HepG2 (cell line): ENCODE results near the gene C5AR2. TPM values are rescaled to one million over a fixed set of nuclear protein-coding genes. Genes with fewer than 3 reads are reported as not detected.

Experiments
- AHDC1 ChIP-seq: sonication (generic); formaldehyde crosslinking; IDR thresholded peaks from 2 replicates; pipeline ENCODE4 v1.5.1; 2020; ENCODE audit warnings: mild to moderate bottlenecking, missing genetic modification reagents, borderline replicate concordance
- FOXM1 ChIP-seq: sonication (generic); formaldehyde crosslinking; IDR thresholded peaks from 2 replicates; pipeline ENCODE4 v1.5.0; 2020; ENCODE audit warnings: missing genetic modification reagents
- HIVEP1 ChIP-seq: sonication (generic); formaldehyde crosslinking; IDR thresholded peaks from 2 replicates; pipeline ENCODE4 v1.4.0; 2020; ENCODE audit warnings: mild to moderate bottlenecking, missing genetic modification reagents
- HNF1A ChIP-seq, 2 experiments: sonication (generic) in 1 of 2; formaldehyde crosslinking in 1 of 2; IDR thresholded peaks; 2 replicates each; pipeline versions ENCODE4 v1.4.0 to v1.6.1; 2016 to 2020; ENCODE audit warnings: borderline replicate concordance in 1 of 2, low read depth in 1 of 2, mild to moderate bottlenecking in 1 of 2, missing genetic modification reagents in 1 of 2
- MYPOP ChIP-seq: sonication (generic); formaldehyde crosslinking; IDR thresholded peaks from 2 replicates; pipeline ENCODE4 v1.8.1; 2023; ENCODE audit warnings: mild to moderate bottlenecking, moderate library complexity, missing genetic modification reagents
- PATZ1 ChIP-seq: sonication (generic); formaldehyde crosslinking; IDR thresholded peaks from 2 replicates; pipeline ENCODE4 v1.4.0; 2020; ENCODE audit warnings: missing genetic modification reagents
- PBX2 ChIP-seq: IDR thresholded peaks from 2 replicates; pipeline ENCODE4 v1.6.1; 2016; ENCODE audit warnings: control low read depth
- RFX3 ChIP-seq: IDR thresholded peaks from 2 replicates; pipeline ENCODE4 v1.6.1; 2016; ENCODE audit warnings: missing biosample characterization, missing genetic modification reagents
- STAT6 ChIP-seq: sonication (generic); formaldehyde crosslinking; IDR thresholded peaks from 2 replicates; pipeline ENCODE4 v1.4.0; 2020; ENCODE audit warnings: missing genetic modification reagents, mild to moderate bottlenecking, borderline replicate concordance
- ZFP1 ChIP-seq: IDR thresholded peaks from 2 replicates; pipeline ENCODE4 v1.6.1; 2016
- polyA plus RNA-seq, 8 experiments: library from polyadenylated mRNA; depleted of rRNA in 3 of 8; stranded (reverse) in 7 of 8; unstranded in 1 of 8; fragments of >200 nt; fragmentation: Illumina TruSeq in 4 of 8; extraction: Trizol in 4 of 8; gene quantifications; 2 replicates each; pipeline versions ENCODE4 v1.2.1 to v1.2.3, GENCODE V29; 2011 to 2016; ENCODE audit warnings: low read depth in 4 of 8, missing spikeins in 1 of 8, mixed read lengths in 1 of 8; ENCODE audit not compliant: insufficient read depth in 1 of 8
- total RNA-seq, 5 experiments: library from RNA; depleted of rRNA; stranded (reverse); fragments of >200 nt; fragmentation: Illumina TruSeq; extraction: Trizol; gene quantifications; 2 replicates each; pipeline ENCODE4 v1.2.3, GENCODE V29; 2016; ENCODE audit warnings: low read depth in 1 of 5

Gene C5AR2
- total and polyA plus RNA-seq, 2 of the 13 experiments (the other 11 are each of a cell fraction or from before 2014, with no cell fraction given): 0.09 to 0.24 TPM

- peak; percentile 96 for TF ChIP-seq HIVEP1 (CRISPR knock-in tag)
- TF ChIP-seq PBX2 (CRISPR knock-in tag): peak; percentile 53; the same call in 1 of the 2 replicates
- peak; percentile 76 for TF ChIP-seq PATZ1 (CRISPR knock-in tag)
- TF ChIP-seq FOXM1 (CRISPR knock-in tag): no peak
- peak; percentile 48; the same call in 1 of the 2 replicates for TF ChIP-seq AHDC1 (CRISPR knock-in tag)
- peak; percentile 72 for TF ChIP-seq ZFP1 (CRISPR knock-in tag)
- TF ChIP-seq MYPOP (CRISPR knock-in tag): peak; percentile 72
- 0 out of 2 replicates have a peak, but pooled peaks have one; percentile 21 for TF ChIP-seq STAT6 (CRISPR knock-in tag)
- TF ChIP-seq RFX3 (CRISPR knock-in tag): no peak
- TF ChIP-seq HNF1A (IDR thresholded peaks at IDR 0.05; ENCODE audit: low read depth): peak; percentile 47; the same call in 1 of the 2 replicates
- peak; percentile 19; the same call in 1 of the 2 replicates for TF ChIP-seq HNF1A (CRISPR knock-in tag; IDR thresholded peaks at IDR 0.05; ENCODE audit: borderline replicate concordance)
These were observed 16.7 kb upstream of the C5AR2 start (continued) for GRCh38 chr19:47315125-47315821.
